Measurements from ENCODE around the gene GUCY1A1. TPM values are rescaled to one million over a fixed set of nuclear protein-coding genes. Genes with fewer than 3 reads are reported as not detected.

The GUCY1A1 gene
- total RNA-seq, 5 donors from 2014 or later (not counting 1 experiment from before 2014, with no cell fraction given): 0.33 to 0.45 (median 0.44) TPM

GRCh38 chr4:155678011-155678410 lies 11.4 kb downstream of the GUCY1A1 start:
- CTCF ChIA-PET: no interaction called here
- H3K4me3 ChIP-seq (ENCODE audit: control insufficient read depth in 1 of 2, extremely low read depth in 1 of 2, low read length in 1 of 2): no peak overlapping the region
- Mint-ChIP-seq H3K4me1 (peaks cover 0 to 3% (median 0%) of the 10 kb centered on the region in 3 donors), H3K9me3 (no peaks in the 10 kb centered on the region), H3K4me3 (no peak overlapping the region), H3K27ac (no peak overlapping the region), H3K36me3 (no peaks in the 10 kb centered on the region), H3K27me3 (peaks cover 0 to 10% of the 10 kb centered on the region in 2 donors)
- no peaks in the 10 kb centered on the region for H3K9me3 ChIP-seq
- H3K36me3 ChIP-seq (ENCODE audit: control insufficient read depth in 2 of 2, extremely low read depth in 1 of 2, insufficient read depth in 1 of 2, low read length in 1 of 2): no peaks in the 10 kb centered on the region
- no peaks in the 10 kb centered on the region for H3K27me3 ChIP-seq (replicated peaks in 1 of 2; ENCODE audit: control insufficient read depth in 2 of 2, extremely low read depth in 1 of 2, insufficient read depth in 2 of 2, low read length in 1 of 2)
- H3K27ac ChIP-seq (ENCODE audit: low read length): no peak overlapping the region
- no peak for DNase-seq
- POLR2A ChIA-PET: no interaction called here
- H3K4me1 ChIP-seq (ENCODE audit: control insufficient read depth in 1 of 2, extremely low read depth in 1 of 2, insufficient read depth in 2 of 2, low read length in 2 of 2): no peaks in the 10 kb centered on the region
- ATAC-seq (replicated peaks in 1 of 4): no peak
- no CpG with 5 or more reads among the region's 2 CpGs for WGBS (ENCODE audit: insufficient coverage)

DNA sequence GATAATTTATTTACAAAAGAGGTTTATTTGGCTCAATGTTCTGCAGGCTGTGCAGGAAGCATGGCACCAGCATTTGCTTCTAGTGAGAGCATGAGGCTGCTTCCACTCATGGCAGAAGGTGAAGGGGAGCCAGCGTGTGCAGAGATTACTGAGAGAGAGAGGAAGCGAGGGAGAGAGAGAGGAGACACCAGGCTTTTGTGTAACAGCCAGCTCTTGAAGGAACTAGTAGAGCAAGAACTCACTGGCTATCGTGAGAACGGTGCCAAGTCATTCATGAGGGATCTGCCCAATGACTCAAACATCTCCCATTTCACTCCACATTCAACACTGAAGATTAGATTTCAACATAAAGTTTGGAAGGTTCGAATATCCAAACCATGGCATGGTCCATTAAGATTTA lies 12.7 kb downstream of the GUCY1A1 start:
- Histone ChIP-seq H3K4me3 (ENCODE audit: control insufficient read depth in 1 of 2, extremely low read depth in 1 of 2, low read length in 1 of 2) (no peak overlapping the region), H3K27ac (ENCODE audit: low read length) (no peak overlapping the region), H3K9me3 (no peaks in the 10 kb centered on the region), H3K36me3 (ENCODE audit: control insufficient read depth in 2 of 2, extremely low read depth in 1 of 2, insufficient read depth in 1 of 2, low read length in 1 of 2) (no peaks in the 10 kb centered on the region), H3K27me3 (replicated peaks in 1 of 2; ENCODE audit: control insufficient read depth in 2 of 2, extremely low read depth in 1 of 2, insufficient read depth in 2 of 2, low read length in 1 of 2) (no peaks in the 10 kb centered on the region), H3K4me1 (ENCODE audit: control insufficient read depth in 1 of 2, extremely low read depth in 1 of 2, insufficient read depth in 2 of 2, low read length in 2 of 2) (no peaks in the 10 kb centered on the region)
- H3K9me3 Mint-ChIP-seq: no peaks in the 10 kb centered on the region
- H3K4me3 Mint-ChIP-seq: no peak overlapping the region
- peaks cover 0 to 3% (median 0%) of the 10 kb centered on the region in 3 donors for H3K4me1 Mint-ChIP-seq
- 75% methylated on average over 1 of the region's 5 CpGs for WGBS (ENCODE audit: insufficient coverage)
- no peak for ATAC-seq (replicated peaks in 1 of 4)
- no peak overlapping the region for H3K27ac Mint-ChIP-seq
- no peak for DNase-seq
- H3K36me3 Mint-ChIP-seq: no peaks in the 10 kb centered on the region
- peaks cover 0 to 10% of the 10 kb centered on the region in 2 donors for H3K27me3 Mint-ChIP-seq
- CTCF ChIA-PET: no interaction called here
- POLR2A ChIA-PET: no interaction called here

DNA sequence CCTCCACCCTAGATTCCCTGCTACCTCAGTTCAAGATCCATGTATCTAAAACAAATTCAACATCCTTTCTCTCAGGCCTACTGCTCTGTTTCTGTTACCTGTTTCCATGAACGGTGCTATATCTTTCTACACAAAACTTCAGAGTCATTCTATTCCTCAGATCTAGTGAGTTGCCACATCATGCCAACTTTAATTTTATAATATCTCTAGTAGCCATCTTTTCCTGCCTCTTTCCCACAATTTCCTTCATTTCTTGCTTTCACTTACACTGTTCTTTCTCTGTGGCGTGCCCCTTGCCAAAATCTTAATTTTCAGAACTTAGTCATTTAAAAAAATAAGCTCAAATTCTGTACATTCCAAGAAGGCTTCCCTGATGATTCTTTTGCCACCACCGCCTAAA lies 15.2 kb downstream of the GUCY1A1 start:
- Mint-ChIP-seq H3K4me3 (no peak overlapping the region), H3K27me3 (peaks cover 2 to 7% of the 10 kb centered on the region in 2 donors), H3K36me3 (no peaks in the 10 kb centered on the region), H3K9me3 (no peaks in the 10 kb centered on the region), H3K27ac (no peak overlapping the region), H3K4me1 (no peaks in the 10 kb centered on the region)
- no peaks in the 10 kb centered on the region for H3K4me1 ChIP-seq (ENCODE audit: control insufficient read depth in 1 of 2, extremely low read depth in 1 of 2, insufficient read depth in 2 of 2, low read length in 2 of 2)
- ChIA-PET CTCF (interaction anchor here in 1 of 2 donors (0.5 kb wide), 1 partner anchor 62 kb away, joined by 3 read pairs; no protein-coding TSS in a partner anchor), POLR2A (interaction anchor here in 1 of 2 donors (0.6 kb wide), 1 partner anchor 287 kb away, joined by 3 read pairs; no protein-coding TSS in a partner anchor)
- H3K27ac ChIP-seq (ENCODE audit: low read length): no peak overlapping the region
- no peaks in the 10 kb centered on the region for H3K9me3 ChIP-seq
- H3K27me3 ChIP-seq (replicated peaks in 1 of 2; ENCODE audit: control insufficient read depth in 2 of 2, extremely low read depth in 1 of 2, insufficient read depth in 2 of 2, low read length in 1 of 2): no peaks in the 10 kb centered on the region
- 15% methylated on average over 2 of the region's 3 CpGs for WGBS (ENCODE audit: insufficient coverage)
- ATAC-seq (replicated peaks in 1 of 4): no peak
- no peak for DNase-seq
- H3K4me3 ChIP-seq (ENCODE audit: control insufficient read depth in 1 of 2, extremely low read depth in 1 of 2, low read length in 1 of 2): no peak overlapping the region
- no peaks in the 10 kb centered on the region for H3K36me3 ChIP-seq (ENCODE audit: control insufficient read depth in 2 of 2, extremely low read depth in 1 of 2, insufficient read depth in 1 of 2, low read length in 1 of 2)

DNA sequence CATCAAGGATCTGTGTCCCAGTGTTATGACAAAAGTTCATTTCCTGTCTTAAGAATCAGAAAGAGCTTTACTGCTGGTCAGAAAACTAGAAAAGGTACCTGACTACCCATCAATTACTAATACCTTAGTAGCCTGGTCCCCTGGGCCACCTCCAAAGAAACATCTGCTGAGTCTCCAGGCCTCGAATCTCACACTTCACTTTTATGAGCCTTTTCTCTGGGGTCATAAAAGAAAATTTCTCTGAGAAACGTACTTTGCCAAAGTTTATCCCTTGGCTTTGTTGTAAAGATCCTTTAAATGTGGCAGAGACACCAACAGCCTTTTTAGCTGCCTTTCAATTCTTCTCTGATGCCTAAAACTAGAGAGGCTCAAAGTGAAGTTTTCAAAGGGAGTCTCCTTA lies 17.8 kb downstream of the GUCY1A1 start:
- no peak overlapping the region for H3K4me3 ChIP-seq (ENCODE audit: control insufficient read depth in 1 of 2, extremely low read depth in 1 of 2, low read length in 1 of 2)

DNA sequence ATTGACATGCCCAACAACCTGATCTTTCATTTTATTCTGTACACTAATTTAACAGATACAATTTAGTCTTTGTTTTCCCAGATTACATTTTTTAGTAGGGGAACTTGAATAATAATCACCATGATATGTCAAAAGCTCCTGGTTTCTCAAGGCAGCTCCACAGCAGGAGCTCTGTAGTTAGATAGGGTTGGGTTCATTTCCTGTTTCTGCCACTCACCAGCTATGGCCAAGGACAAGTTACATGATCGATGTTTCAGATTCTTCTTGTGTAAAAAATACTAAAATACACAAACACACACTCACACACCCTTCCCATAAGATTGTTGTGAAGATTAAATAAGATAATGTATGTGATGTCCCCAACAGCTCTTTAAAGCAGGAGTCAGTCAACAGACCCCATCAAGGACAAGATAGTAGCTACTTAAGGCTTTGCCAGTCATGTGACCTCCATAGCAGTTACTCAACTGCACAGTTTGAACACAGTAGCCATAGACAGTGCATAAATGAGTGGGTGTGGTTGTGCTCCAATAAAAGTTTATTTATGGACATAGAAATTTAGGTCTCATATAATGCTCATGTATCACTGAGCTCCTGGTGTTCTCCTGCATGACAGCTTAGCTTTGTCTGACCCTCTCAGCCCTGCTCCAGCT lies 18.4 kb downstream of the GUCY1A1 start:
- Mint-ChIP-seq H3K4me1 (no peaks in the 10 kb centered on the region), H3K4me3 (no peak overlapping the region), H3K36me3 (no peaks in the 10 kb centered on the region), H3K9me3 (no peaks in the 10 kb centered on the region), H3K27me3 (peaks cover 2 to 4% of the 10 kb centered on the region in 2 donors), H3K27ac (no peak overlapping the region)
- CTCF ChIA-PET: no interaction called here
- no peaks in the 10 kb centered on the region for H3K27me3 ChIP-seq (replicated peaks in 1 of 2; ENCODE audit: control insufficient read depth in 2 of 2, extremely low read depth in 1 of 2, insufficient read depth in 2 of 2, low read length in 1 of 2)
- ATAC-seq (replicated peaks in 1 of 4): no peak
- no peaks in the 10 kb centered on the region for H3K4me1 ChIP-seq (ENCODE audit: control insufficient read depth in 1 of 2, extremely low read depth in 1 of 2, insufficient read depth in 2 of 2, low read length in 2 of 2)
- WGBS (ENCODE audit: insufficient coverage): no CpG with 5 or more reads among the region's 1 CpG
- POLR2A ChIA-PET: no interaction called here
- H3K36me3 ChIP-seq (ENCODE audit: control insufficient read depth in 2 of 2, extremely low read depth in 1 of 2, insufficient read depth in 1 of 2, low read length in 1 of 2): no peaks in the 10 kb centered on the region
- no peak overlapping the region for H3K27ac ChIP-seq (ENCODE audit: low read length)
- no peak overlapping the region for H3K4me3 ChIP-seq (ENCODE audit: control insufficient read depth in 1 of 2, extremely low read depth in 1 of 2, low read length in 1 of 2)
- no peaks in the 10 kb centered on the region for H3K9me3 ChIP-seq
- DNase-seq: no peak

More for the DNA sequence above, 17.8 kb downstream of the GUCY1A1 start:
- Histone ChIP-seq H3K36me3 (ENCODE audit: control insufficient read depth in 2 of 2, extremely low read depth in 1 of 2, insufficient read depth in 1 of 2, low read length in 1 of 2) (no peaks in the 10 kb centered on the region), H3K4me1 (ENCODE audit: control insufficient read depth in 1 of 2, extremely low read depth in 1 of 2, insufficient read depth in 2 of 2, low read length in 2 of 2) (no peaks in the 10 kb centered on the region), H3K9me3 (no peaks in the 10 kb centered on the region), H3K27me3 (replicated peaks in 1 of 2; ENCODE audit: control insufficient read depth in 2 of 2, extremely low read depth in 1 of 2, insufficient read depth in 2 of 2, low read length in 1 of 2) (no peaks in the 10 kb centered on the region), H3K27ac (ENCODE audit: low read length) (no peak overlapping the region)
- 20% methylated on average over 1 of the region's 2 CpGs for WGBS (ENCODE audit: insufficient coverage)
- Mint-ChIP-seq H3K36me3 (no peaks in the 10 kb centered on the region), H3K27ac (no peak overlapping the region), H3K27me3 (peaks cover 2 to 4% of the 10 kb centered on the region in 2 donors), H3K9me3 (no peaks in the 10 kb centered on the region), H3K4me3 (no peak overlapping the region), H3K4me1 (no peaks in the 10 kb centered on the region)
- ChIA-PET CTCF (no interaction called here), POLR2A (no interaction called here)
- no peak for ATAC-seq (replicated peaks in 1 of 4)
- DNase-seq: no peak

DNA sequence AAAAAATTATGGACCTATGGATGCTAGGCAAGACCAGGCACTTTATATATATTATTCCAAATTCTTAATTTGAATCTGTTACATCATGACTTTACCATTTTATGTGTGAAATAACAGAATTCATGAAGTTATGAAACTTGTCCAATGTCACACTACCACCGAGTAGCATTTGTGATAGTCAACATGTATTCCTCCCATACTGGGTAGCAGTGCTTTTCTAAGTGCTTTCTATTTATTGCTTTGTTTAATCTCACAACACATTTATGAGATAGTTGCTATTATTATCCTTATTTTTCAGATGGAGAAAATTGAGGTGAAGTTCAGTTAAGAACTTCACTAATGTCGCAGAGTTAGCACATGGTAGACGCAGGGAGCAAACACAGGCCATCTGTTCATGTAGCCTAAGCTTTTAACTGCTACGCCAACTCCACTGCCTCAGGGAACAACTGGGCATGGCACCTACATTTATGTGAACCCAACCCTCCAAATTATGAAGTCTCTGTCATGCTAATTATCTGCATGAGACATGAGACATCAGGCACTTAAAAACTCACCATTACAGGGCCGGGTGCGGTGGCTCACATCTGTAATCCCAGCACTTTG lies 20.8 kb downstream of the GUCY1A1 start:
- Mint-ChIP-seq H3K27ac (no peak overlapping the region), H3K4me1 (no peaks in the 10 kb centered on the region), H3K9me3 (no peaks in the 10 kb centered on the region), H3K27me3 (peaks cover 0 to 2% of the 10 kb centered on the region in 2 donors), H3K4me3 (no peak overlapping the region), H3K36me3 (no peaks in the 10 kb centered on the region)
- ATAC-seq (replicated peaks in 1 of 4) (no peak), DNase-seq (no peak)
- H3K9me3 ChIP-seq: no peaks in the 10 kb centered on the region
- H3K36me3 ChIP-seq (ENCODE audit: control insufficient read depth in 2 of 2, extremely low read depth in 1 of 2, insufficient read depth in 1 of 2, low read length in 1 of 2): no peaks in the 10 kb centered on the region
- no peak overlapping the region for H3K27ac ChIP-seq (ENCODE audit: low read length)
- CTCF ChIA-PET: no interaction called here
- WGBS (ENCODE audit: insufficient coverage): 94% methylated on average over 3 of the region's 6 CpGs
- H3K4me1 ChIP-seq (ENCODE audit: control insufficient read depth in 1 of 2, extremely low read depth in 1 of 2, insufficient read depth in 2 of 2, low read length in 2 of 2): no peaks in the 10 kb centered on the region
- H3K27me3 ChIP-seq (replicated peaks in 1 of 2; ENCODE audit: control insufficient read depth in 2 of 2, extremely low read depth in 1 of 2, insufficient read depth in 2 of 2, low read length in 1 of 2): no peaks in the 10 kb centered on the region
- H3K4me3 ChIP-seq (ENCODE audit: control insufficient read depth in 1 of 2, extremely low read depth in 1 of 2, low read length in 1 of 2): no peak overlapping the region
- POLR2A ChIA-PET: no interaction called here
